K562 treated with DMSO at 1 percent for 4 hours (cell line): ENCODE results near the gene XKR3. TPM values are rescaled to one million over a fixed set of nuclear protein-coding genes. Genes with fewer than 3 reads are reported as not detected.

ENCODE experiments used
- total RNA-seq: library from RNA; unstranded; fragments of 300-600 nt; gene quantifications from 2 replicates; pipeline ENCODE4 v1.2.3, GENCODE V29; 2022; ENCODE audit not compliant: insufficient read depth

Gene XKR3
- 6.2 and 7.6 TPM in 2 replicates for total RNA-seq

DNA sequence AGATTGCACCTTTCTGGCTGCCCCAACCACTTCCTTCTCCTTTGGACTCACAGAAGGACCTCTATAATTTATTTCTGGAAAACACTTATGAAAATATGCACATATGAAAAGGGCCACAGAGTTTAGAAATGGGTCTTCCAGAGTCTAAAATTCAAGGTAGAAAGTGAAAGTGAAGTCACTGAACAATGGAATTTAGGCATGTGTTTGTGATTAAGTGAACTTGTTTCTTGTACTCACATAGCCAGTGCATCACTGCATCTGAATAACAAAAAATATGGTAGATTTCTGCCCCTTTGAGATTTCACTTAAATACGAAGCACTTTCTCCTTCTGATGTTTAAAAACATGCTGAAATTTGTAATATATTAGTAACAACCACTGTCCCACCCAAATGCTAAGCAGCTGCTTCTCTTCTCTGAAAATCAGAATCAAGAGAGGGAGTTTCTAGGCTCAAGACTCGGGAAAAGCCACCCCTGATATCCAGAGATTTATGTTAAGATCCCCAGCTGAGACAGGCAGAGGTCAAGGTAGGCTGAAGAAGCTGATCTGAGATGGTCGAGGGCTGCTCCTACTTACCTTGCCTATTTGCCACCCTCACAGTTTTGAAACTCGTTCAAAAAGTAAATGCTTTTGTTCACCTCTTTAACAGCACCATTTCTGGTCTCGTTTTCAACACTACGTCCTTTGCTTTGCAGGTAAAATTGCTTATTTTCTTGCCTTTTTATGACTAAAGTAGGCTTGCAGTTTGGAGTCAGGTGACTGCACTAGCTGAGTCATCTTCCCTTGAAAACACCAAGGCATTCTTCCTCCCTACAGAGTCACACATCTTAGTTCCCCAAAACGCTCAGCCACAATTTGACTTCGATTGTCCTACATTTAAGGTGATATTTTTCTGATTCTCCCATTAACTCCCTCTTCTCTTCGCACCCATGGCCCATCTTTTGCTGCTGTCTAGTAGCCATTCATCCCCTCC lies at the start of gene XKR3:
TSS of gene XKR3 (minus strand) at position 696 of the 972 bp plus-strand sequence. CDS start 17,338 bp downstream, outside the sequence.

Other genes starting within 250 kb of the XKR3 start
- gene CCT8L2, start 232.6 kb downstream of the XKR3 start, total RNA-seq, result not detected in 2 replicates
- not detected in 2 replicates for gene GAB4, start 182.8 kb upstream of the XKR3 start, total RNA-seq